H9 (cell line): Measurements from ENCODE around the gene C1orf159. TPM values are rescaled to one million over a fixed set of nuclear protein-coding genes. Genes with fewer than 3 reads are reported as not detected.

ENCODE experiments used
- DNase-seq: peaks from one replicate; pipeline ENCODE4 v3.0.0-alpha.2; 2017
- H2AFZ ChIP-seq: one replicate; pipeline ENCODE4 v1.6.1; 2013; ENCODE audit warnings: mild to moderate bottlenecking, low read length, control low read depth, moderate library complexity
- H2AK5ac ChIP-seq: 2 replicates; pipeline ENCODE4 v1.6.1; 2013; ENCODE audit warnings: low read length, control low read depth, mixed read lengths; ENCODE audit not compliant: insufficient read length
- H2BK120ac ChIP-seq: one replicate; pipeline ENCODE4 v1.6.1; 2013; ENCODE audit warnings: low read depth, mild to moderate bottlenecking, low read length, control low read depth, inconsistent platforms; ENCODE audit not compliant: poor library complexity, severe bottlenecking
- H2BK12ac ChIP-seq: 2 replicates; pipeline ENCODE4 v1.6.1; 2013; ENCODE audit warnings: low read length, control low read depth, mixed read lengths, low read depth; ENCODE audit not compliant: insufficient read length
- H2BK15ac ChIP-seq: 2 replicates; pipeline ENCODE4 v1.6.1; 2013; ENCODE audit warnings: low read depth, low read length, control low read depth
- H2BK20ac ChIP-seq: one replicate; pipeline ENCODE4 v1.6.1; 2013; ENCODE audit warnings: low read depth, mild to moderate bottlenecking, low read length, control low read depth, inconsistent platforms; ENCODE audit not compliant: poor library complexity, severe bottlenecking
- H2BK5ac ChIP-seq: 2 replicates; pipeline ENCODE4 v1.6.1; 2013; ENCODE audit warnings: low read length, control low read depth, mixed read lengths; ENCODE audit not compliant: insufficient read length
- H3K14ac ChIP-seq: 2 replicates; pipeline ENCODE4 v1.6.1; 2013; ENCODE audit warnings: low read length, control low read depth; ENCODE audit not compliant: insufficient read depth
- H3K18ac ChIP-seq: 2 replicates; pipeline ENCODE4 v1.6.1; 2013; ENCODE audit warnings: low read depth, mild to moderate bottlenecking, mixed read lengths, low read length, control low read depth; ENCODE audit not compliant: insufficient read length
- H3K23ac ChIP-seq: 2 replicates; pipeline ENCODE4 v1.6.1; 2013; ENCODE audit warnings: low read length, control low read depth, mixed read lengths, low read depth; ENCODE audit not compliant: insufficient read length
- H3K23me2 ChIP-seq: 2 replicates; pipeline ENCODE4 v1.6.1; 2013; ENCODE audit warnings: low read depth, mild to moderate bottlenecking, mixed read lengths, low read length, control low read depth; ENCODE audit not compliant: insufficient read length, poor library complexity, severe bottlenecking
- H3K27ac ChIP-seq: 2 replicates; pipeline ENCODE4 v1.5.1; 2013; ENCODE audit warnings: low read length, control low read depth, mixed read lengths, low read depth; ENCODE audit not compliant: insufficient read length
- H3K27me3 ChIP-seq: 2 replicates; pipeline ENCODE4 v1.6.1; 2013; ENCODE audit warnings: low read length, control low read depth, inconsistent platforms; ENCODE audit not compliant: insufficient read depth
- H3K4ac ChIP-seq: 2 replicates; pipeline ENCODE4 v1.6.1; 2013; ENCODE audit warnings: low read depth, mild to moderate bottlenecking, control low read depth, inconsistent platforms, low read length, moderate library complexity
- H3K4me1 ChIP-seq: 2 replicates; pipeline ENCODE4 v1.6.1; 2013; ENCODE audit warnings: low read length, control low read depth, inconsistent platforms; ENCODE audit not compliant: insufficient read depth
- H3K4me2 ChIP-seq: 2 replicates; pipeline ENCODE4 v1.6.1; 2013; ENCODE audit warnings: low read length, control low read depth, mixed read lengths; ENCODE audit not compliant: insufficient read length, insufficient read depth
- H3K56ac ChIP-seq: 2 replicates; pipeline ENCODE4 v1.6.1; 2013; ENCODE audit warnings: low read depth, mild to moderate bottlenecking, mixed read lengths, low read length, control low read depth; ENCODE audit not compliant: insufficient read length
- H3K79me1 ChIP-seq: 2 replicates; pipeline ENCODE4 v1.6.1; 2013; ENCODE audit warnings: low read depth, mild to moderate bottlenecking, moderate library complexity, low read length, control low read depth, inconsistent platforms; ENCODE audit not compliant: insufficient read depth, poor library complexity, severe bottlenecking
- H3K79me2 ChIP-seq: 2 replicates; pipeline ENCODE4 v1.6.1; 2013; ENCODE audit warnings: low read length, control low read depth, inconsistent platforms; ENCODE audit not compliant: insufficient read depth
- H3K9ac ChIP-seq: 2 replicates; pipeline ENCODE4 v1.6.1; 2013; ENCODE audit warnings: low read length, control low read depth, mixed read lengths; ENCODE audit not compliant: insufficient read length; ENCODE audit errors: extremely low read depth
- H3K9me3 ChIP-seq: one replicate; pipeline ENCODE4 v1.6.1; 2013; ENCODE audit warnings: low read depth, low read length, inconsistent platforms; ENCODE audit not compliant: control insufficient read depth
- H3T11ph ChIP-seq: one replicate; pipeline ENCODE4 v1.6.1; 2013; ENCODE audit warnings: mild to moderate bottlenecking, low read length, control low read depth, inconsistent platforms
- H4K20me1 ChIP-seq: one replicate; pipeline ENCODE4 v1.6.1; 2013; ENCODE audit not compliant: control insufficient read depth, insufficient read length, insufficient read depth
- H4K5ac ChIP-seq: 2 replicates; pipeline ENCODE4 v1.6.1; 2013; ENCODE audit warnings: low read depth, mild to moderate bottlenecking, mixed read lengths, low read length, control low read depth; ENCODE audit not compliant: insufficient read length
- H4K8ac ChIP-seq: replicated peaks from 2 replicates; pipeline ENCODE4 v1.6.1; 2013; ENCODE audit warnings: low read length, control low read depth, mixed read lengths, low read depth; ENCODE audit not compliant: insufficient read length
- H4K91ac ChIP-seq: 2 replicates; pipeline ENCODE4 v1.6.1; 2013; ENCODE audit warnings: low read depth, mild to moderate bottlenecking, moderate library complexity, mixed read lengths, low read length, control low read depth; ENCODE audit not compliant: insufficient read length
- H3K27ac Mint-ChIP-seq, 3 experiments: 2 replicates in 2 of 3; 3 replicates in 1 of 3; pipeline ENCODE4 v1.8.0; 2020 to 2021; ENCODE audit warnings: mixed read lengths in 3 of 3, mild to moderate bottlenecking in 1 of 3, moderate library complexity in 1 of 3
- H3K27me3 Mint-ChIP-seq: 2 replicates; pipeline ENCODE4 v1.8.0; 2021; ENCODE audit warnings: low read depth, mild to moderate bottlenecking, moderate library complexity, mixed read lengths
- H3K36me3 Mint-ChIP-seq, 3 experiments: 2 replicates in 2 of 3; 3 replicates in 1 of 3; pipeline ENCODE4 v1.8.0; 2020 to 2021; ENCODE audit warnings: low read depth in 3 of 3, mixed read lengths in 3 of 3; ENCODE audit not compliant: insufficient read depth in 1 of 3
- H3K4me1 Mint-ChIP-seq, 2 experiments: 2 replicates each; pipeline ENCODE4 v1.8.0; 2020; ENCODE audit warnings: mixed read lengths in 2 of 2
- H3K4me3 Mint-ChIP-seq, 2 experiments: 2 replicates in 1 of 2; 3 replicates in 1 of 2; pipeline ENCODE4 v1.8.0; 2020 to 2021; ENCODE audit warnings: mild to moderate bottlenecking in 2 of 2, mixed read lengths in 2 of 2, moderate library complexity in 1 of 2
- H3K9me3 Mint-ChIP-seq, 2 experiments: 2 replicates in 1 of 2; 3 replicates in 1 of 2; pipeline ENCODE4 v1.8.0; 2020; ENCODE audit warnings: mild to moderate bottlenecking in 2 of 2, mixed read lengths in 2 of 2, moderate library complexity in 1 of 2
- CTCF ChIP-seq: fragments of 200-600 bp; sonication (generic); conservative IDR thresholded peaks from 3 replicates; pipeline ENCODE4 v1.8.0; 2021; ENCODE audit warnings: antibody characterized with exemption, mild to moderate bottlenecking
- WGBS: extraction: QIAGEN DNeasy Blood & Tissue Kit; methylation state at CpG from one replicate; pipeline ENCODE4 v1.1.7; 2013; ENCODE audit warnings: missing lambda C conversion rate, low lambda C conversion rate, mixed read lengths; ENCODE audit not compliant: insufficient read length; ENCODE audit errors: extremely low coverage; 5-methylcytosine and 5-hydroxymethylcytosine counted together
- total RNA-seq: library from RNA; stranded (reverse); gene quantifications from 2 replicates; pipeline ENCODE4 v1.2.1, GENCODE V29; 2021

Gene C1orf159
- total RNA-seq, 1 experiment from 2014 or later: 12.3 TPM

DNA sequence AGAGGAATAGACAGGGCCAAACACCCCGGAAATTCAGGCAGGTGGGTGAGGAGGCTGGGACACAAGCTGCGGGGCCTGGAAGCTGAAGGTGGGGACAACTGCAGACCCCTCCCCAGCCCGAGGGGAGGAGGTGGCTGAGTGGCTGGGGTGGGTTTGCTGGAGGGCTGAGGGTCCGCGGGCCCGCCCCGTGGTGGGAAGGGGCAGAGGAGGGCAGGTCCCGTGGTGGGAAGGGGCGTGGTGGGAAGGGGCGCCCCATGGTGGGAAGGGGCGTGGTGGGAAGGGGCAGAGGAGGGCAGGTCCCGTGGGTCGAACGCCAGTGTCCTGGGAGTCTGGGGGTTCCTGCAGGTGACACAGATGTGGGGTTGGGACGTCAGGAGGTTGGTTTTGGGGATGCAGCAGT is 33.5 kb upstream of the C1orf159 start:
- H2AFZ ChIP-seq: no peak overlapping the region

More for the DNA sequence above, 33.5 kb upstream of the C1orf159 start:
- Mint-ChIP-seq H3K9me3 (peaks cover 22 to 24% of the 10 kb centered on the region in 2 experiments), H3K36me3 (peaks cover 6 to 18% (median 16%) of the 10 kb centered on the region in 3 experiments; a peak in 6 of 7 replicates), H3K27me3 (peaks cover 33% of the 10 kb centered on the region), H3K27ac (no peak overlapping the region), H3K4me3 (no peak overlapping the region), H3K4me1 (peaks cover 2 to 3% of the 10 kb centered on the region in 2 experiments; a peak in 3 of 4 replicates)
- Histone ChIP-seq H3K27me3 (no peaks in the 10 kb centered on the region), H3K14ac (no peak overlapping the region; the same call in 1 of the 2 replicates), H3K79me1 (no peaks in the 10 kb centered on the region), H4K91ac (no peak overlapping the region), H2BK15ac (no peak overlapping the region), H3K9me3 (no peaks in the 10 kb centered on the region), H3K4me2 (no peak overlapping the region), H2BK5ac (no peak overlapping the region), H2AK5ac (no peak overlapping the region), H3K27ac (no peak overlapping the region), H3K4me1 (no peaks in the 10 kb centered on the region), H4K20me1 (no peaks in the 10 kb centered on the region), H4K8ac (no peak overlapping the region), H4K5ac (no peak overlapping the region), H3K56ac (no peak overlapping the region), H3K23me2 (no peaks in the 10 kb centered on the region), H3T11ph (no peak overlapping the region), H3K9ac (no peak overlapping the region), H2BK20ac (no peak overlapping the region), H3K79me2 (no peaks in the 10 kb centered on the region), H3K23ac (no peak overlapping the region), H2BK120ac (no peak overlapping the region), H3K4ac (no peak overlapping the region), H3K18ac (no peak overlapping the region), H2BK12ac (no peak overlapping the region)
- WGBS: no CpG with 5 or more reads among the region's 15 CpGs
- no peak for TF ChIP-seq CTCF
- no peak for DNase-seq
